GM19372 (cell line): ENCODE results near the gene GYS1.

Experiments used
- ATAC-seq: cut with Tn5 transposase; IDR thresholded peaks from one replicate; pipeline ENCODE4 v1.9.1; 2021; ENCODE audit warnings: mild to moderate bottlenecking, low read depth, moderate library complexity; ENCODE audit not compliant: unreplicated experiment

Gene GYS1

DNA sequence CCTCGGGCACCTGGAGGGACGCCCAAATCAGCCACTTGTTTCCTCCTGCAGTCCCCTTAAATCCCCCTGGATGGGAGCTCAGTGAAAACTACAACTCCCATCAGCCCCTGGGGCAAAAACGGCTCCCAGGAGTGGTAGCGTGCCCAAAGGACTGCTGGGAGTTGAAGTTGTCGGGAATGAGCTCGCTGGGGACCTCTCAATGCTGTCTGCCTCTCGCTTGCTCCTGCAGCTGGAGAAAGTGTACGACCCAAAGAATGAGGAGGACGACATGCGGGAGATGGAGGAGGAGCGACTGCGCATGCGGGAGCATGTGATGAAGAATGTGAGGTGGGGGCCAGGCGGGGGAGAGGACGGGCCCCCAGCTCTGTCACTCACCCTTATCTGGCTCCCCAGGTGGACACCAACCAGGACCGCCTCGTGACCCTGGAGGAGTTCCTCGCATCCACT is 74.3 kb downstream of the GYS1 start:
- ATAC-seq = no peak
